ENCODE data around the gene BCDIN3D.

GRCh38 chr12:49807991-49808580 is 34.8 kb downstream of the BCDIN3D start:
- no peak for TF ChIP-seq CTCF (IDR thresholded peaks at IDR 0.05; ENCODE audit: low read depth, low read length, missing input control)
- TF ChIP-seq TAF1 (conservative IDR thresholded peaks at IDR 0.05), result no peak
- TF ChIP-seq ZBTB33 (IDR thresholded peaks at IDR 0.05), result no peak
- no peak for TF ChIP-seq GABPA (IDR thresholded peaks at IDR 0.05 in 1 of 2, conservative IDR thresholded peaks at IDR 0.05 in 1 of 2)
- no peak for TF ChIP-seq SP1 (IDR thresholded peaks at IDR 0.05)
- TF ChIP-seq REST (IDR thresholded peaks at IDR 0.05), result no peak
